Measurements from ENCODE around the gene PRKAG2.

Gene PRKAG2

GRCh38 chr7:151817981-151818673 is 58.8 kb downstream of the PRKAG2 start:
- no peak for DNase-seq (ENCODE audit: low spot score)

- no peak for DNase-seq (ENCODE audit: low spot score)
These were observed 59.6 kb downstream of the PRKAG2 start for GRCh38 chr7:151817315-151817690.

- no peak for DNase-seq (ENCODE audit: low spot score)
These were observed 60.2 kb downstream of the PRKAG2 start for GRCh38 chr7:151816562-151817314.

- no peak for DNase-seq (ENCODE audit: low spot score)
These were observed 61.5 kb downstream of the PRKAG2 start for GRCh38 chr7:151815419-151815818.

GRCh38 chr7:151814400-151815009 is 62.4 kb downstream of the PRKAG2 start:
- no peak for DNase-seq (ENCODE audit: low spot score)

GRCh38 chr7:151813997-151814396 is 62.9 kb downstream of the PRKAG2 start:
- DNase-seq (ENCODE audit: low spot score): no peak

GRCh38 chr7:151813445-151813844 is 63.5 kb downstream of the PRKAG2 start:
- DNase-seq (ENCODE audit: low spot score): no peak

GRCh38 chr7:151812967-151813366 is 63.9 kb downstream of the PRKAG2 start:
- no peak for DNase-seq (ENCODE audit: low spot score)

- DNase-seq (ENCODE audit: low spot score): no peak
These were observed 66.3 kb downstream of the PRKAG2 start for GRCh38 chr7:151810441-151811232.

GRCh38 chr7:151809864-151810170 is 67.1 kb downstream of the PRKAG2 start:
- no peak for DNase-seq (ENCODE audit: low spot score)

GRCh38 chr7:151809146-151809863 is 67.6 kb downstream of the PRKAG2 start:
- no peak for DNase-seq (ENCODE audit: low spot score)

GRCh38 chr7:151808400-151809145 is 68.3 kb downstream of the PRKAG2 start:
- DNase-seq (ENCODE audit: low spot score): no peak

GRCh38 chr7:151807846-151808245 is 69.1 kb downstream of the PRKAG2 start:
- no peak for DNase-seq (ENCODE audit: low spot score)

GRCh38 chr7:151806952-151807775 is 69.8 kb downstream of the PRKAG2 start:
- no peak for DNase-seq (ENCODE audit: low spot score)

- DNase-seq (ENCODE audit: low spot score): no peak
These were observed 70.7 kb downstream of the PRKAG2 start for GRCh38 chr7:151806204-151806603.

- no peak for DNase-seq (ENCODE audit: low spot score)
These were observed 71.7 kb downstream of the PRKAG2 start for GRCh38 chr7:151805191-151805590.

- DNase-seq (ENCODE audit: low spot score): no peak
These were observed 72.2 kb downstream of the PRKAG2 start for GRCh38 chr7:151804756-151805155.

GRCh38 chr7:151803841-151804240 is 73.1 kb downstream of the PRKAG2 start:
- no peak for DNase-seq (ENCODE audit: low spot score)

GRCh38 chr7:151802469-151802846 is 74.5 kb downstream of the PRKAG2 start:
- DNase-seq (ENCODE audit: low spot score): no peak

- DNase-seq (ENCODE audit: low spot score): no peak
These were observed 75.0 kb downstream of the PRKAG2 start for GRCh38 chr7:151801782-151802468.

Measured in kidney capillary endothelial cell (primary cell).